ENCODE results near the gene ICAM2.

- no peak for TF ChIP-seq EZH2 (IDR thresholded peaks at IDR 0.05; ENCODE audit: insufficient read depth, poor library complexity, severe bottlenecking)
- TF ChIP-seq EZH2phosphoT487 (IDR thresholded peaks at IDR 0.05; ENCODE audit: insufficient read depth, low read depth), result no peak
These were observed 18.5 kb downstream of the ICAM2 start for GRCh38 chr17:64001763-64002529.
